Lower leg skin (tissue), 3 donors: ENCODE data around the gene TRUB2.

Experiments used
- POLR2A ChIP-seq, 2 donors: fragments of 450-650 bp; IDR thresholded peaks; one replicate each; pipeline ENCODE4 v1.6.1; 2016 to 2017; ENCODE audit warnings: antibody characterized with exemption in 2 of 2, mild to moderate bottlenecking in 1 of 2, moderate library complexity in 1 of 2
- TF ChIP-seq, protein P1 (sequence below), 3 donors: fragments of 450-650 bp; IDR thresholded peaks; one replicate each; pipeline ENCODE4 v1.5.1; 2016; ENCODE audit warnings: antibody characterized with exemption in 3 of 3, mild to moderate bottlenecking in 3 of 3, moderate library complexity in 2 of 3

DNA sequence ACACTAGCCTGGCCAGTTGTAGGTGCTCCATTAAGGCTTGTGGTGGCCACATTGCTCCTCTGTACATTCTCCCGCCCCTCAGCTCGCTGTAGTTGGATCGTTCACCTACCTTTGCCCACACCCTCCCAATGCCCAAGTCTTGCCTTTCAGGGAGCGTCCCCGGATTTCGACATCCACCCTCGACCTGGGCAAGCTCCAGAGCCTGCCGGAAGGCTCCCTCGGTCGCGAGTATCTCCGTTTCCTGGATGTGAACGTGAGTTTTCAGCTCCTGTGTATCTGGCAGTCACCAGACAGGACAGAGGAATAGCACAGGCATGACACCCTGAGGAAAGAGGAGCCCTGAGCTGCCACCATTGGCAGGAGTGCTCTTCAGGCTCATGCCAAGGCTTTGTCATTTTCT is 3.4 kb upstream of the TRUB2 start:
- TF ChIP-seq, protein P1, sequence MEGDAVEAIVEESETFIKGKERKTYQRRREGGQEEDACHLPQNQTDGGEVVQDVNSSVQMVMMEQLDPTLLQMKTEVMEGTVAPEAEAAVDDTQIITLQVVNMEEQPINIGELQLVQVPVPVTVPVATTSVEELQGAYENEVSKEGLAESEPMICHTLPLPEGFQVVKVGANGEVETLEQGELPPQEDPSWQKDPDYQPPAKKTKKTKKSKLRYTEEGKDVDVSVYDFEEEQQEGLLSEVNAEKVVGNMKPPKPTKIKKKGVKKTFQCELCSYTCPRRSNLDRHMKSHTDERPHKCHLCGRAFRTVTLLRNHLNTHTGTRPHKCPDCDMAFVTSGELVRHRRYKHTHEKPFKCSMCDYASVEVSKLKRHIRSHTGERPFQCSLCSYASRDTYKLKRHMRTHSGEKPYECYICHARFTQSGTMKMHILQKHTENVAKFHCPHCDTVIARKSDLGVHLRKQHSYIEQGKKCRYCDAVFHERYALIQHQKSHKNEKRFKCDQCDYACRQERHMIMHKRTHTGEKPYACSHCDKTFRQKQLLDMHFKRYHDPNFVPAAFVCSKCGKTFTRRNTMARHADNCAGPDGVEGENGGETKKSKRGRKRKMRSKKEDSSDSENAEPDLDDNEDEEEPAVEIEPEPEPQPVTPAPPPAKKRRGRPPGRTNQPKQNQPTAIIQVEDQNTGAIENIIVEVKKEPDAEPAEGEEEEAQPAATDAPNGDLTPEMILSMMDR (IDR thresholded peaks at IDR 0.05): no peak
- TF ChIP-seq POLR2A (IDR thresholded peaks at IDR 0.05): no peak
